Measurements from ENCODE around the gene SMARCD2.

SMARCD2 gene

DNA sequence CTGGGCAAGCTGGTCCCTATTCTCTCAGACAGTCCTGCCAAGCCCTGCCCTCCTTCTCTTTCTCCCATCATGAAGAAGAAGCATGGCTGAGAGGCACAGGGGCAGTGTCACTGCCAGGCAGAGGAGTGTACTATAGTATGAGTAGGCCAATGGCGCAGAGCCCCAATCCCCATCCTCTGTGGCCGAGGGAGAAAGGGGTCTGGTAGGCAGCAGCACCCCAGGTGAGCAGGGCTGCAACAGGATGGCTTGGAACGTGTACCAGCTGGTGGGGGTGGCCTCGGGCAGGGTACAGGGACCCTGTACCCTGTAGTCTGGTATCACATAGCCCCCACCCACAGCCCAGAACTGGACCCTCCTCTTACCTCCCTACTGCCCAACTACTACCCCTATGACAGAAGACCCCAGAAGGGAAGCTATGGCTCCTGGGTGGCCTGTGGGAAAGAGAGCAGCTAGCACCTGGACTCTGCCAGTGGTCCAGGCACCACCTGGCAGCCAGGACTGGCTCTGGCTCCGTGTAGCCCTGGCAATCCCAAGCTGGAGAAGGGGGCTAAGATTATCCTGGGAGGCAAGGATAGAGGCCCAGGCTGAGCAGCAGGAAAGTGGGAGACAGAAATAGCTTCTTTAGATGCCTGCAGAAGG lies 4.4 kb downstream of the SMARCD2 start:
- Histone ChIP-seq H3K4me3 (ENCODE audit: low read depth, low read length) (no peak overlapping the region), H3K4me1 (ENCODE audit: control insufficient read depth, insufficient read depth, low read length) (peaks cover 28% of the 10 kb centered on the region), H3K27ac (ENCODE audit: low read depth, low read length) (no peak overlapping the region), H3K9ac (ENCODE audit: low read length) (no peak overlapping the region), H3K36me3 (ENCODE audit: control insufficient read depth, insufficient read depth, low read length) (peaks cover 37% of the 10 kb centered on the region), H3K27me3 (ENCODE audit: control insufficient read depth, insufficient read depth, low read length) (no peaks in the 10 kb centered on the region), H3K9me3 (ENCODE audit: control insufficient read depth, insufficient read depth, low read depth, low read length) (no peaks in the 10 kb centered on the region)

DNA sequence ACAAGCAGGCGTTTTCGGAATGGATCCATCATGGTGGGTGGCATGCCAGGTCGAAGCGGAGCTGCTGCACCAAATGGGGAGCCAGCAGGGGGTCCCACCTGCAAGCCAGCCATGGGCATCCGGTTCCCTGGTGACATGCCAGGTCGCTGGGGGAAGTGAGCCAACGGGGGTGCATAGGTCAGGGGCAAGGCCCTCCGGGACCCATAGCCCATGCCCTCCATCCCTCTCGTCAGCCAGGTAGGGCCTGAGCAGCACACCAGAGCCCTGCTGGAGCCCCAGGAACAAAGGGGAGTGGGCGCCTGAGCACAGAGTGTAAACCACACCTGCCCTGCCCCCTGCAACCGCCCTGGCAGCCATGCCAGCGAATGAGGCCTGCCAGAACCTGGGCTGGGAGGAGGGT lies 5.0 kb downstream of the SMARCD2 start:
- Histone ChIP-seq H3K4me1 (ENCODE audit: control insufficient read depth, insufficient read depth, low read length) (peaks cover 28% of the 10 kb centered on the region), H3K27ac (ENCODE audit: low read depth, low read length) (no peak overlapping the region), H3K9ac (ENCODE audit: low read length) (no peak overlapping the region), H3K4me3 (ENCODE audit: low read depth, low read length) (no peak overlapping the region), H3K36me3 (ENCODE audit: control insufficient read depth, insufficient read depth, low read length) (peaks cover 43% of the 10 kb centered on the region), H3K27me3 (ENCODE audit: control insufficient read depth, insufficient read depth, low read length) (no peaks in the 10 kb centered on the region), H3K9me3 (ENCODE audit: control insufficient read depth, insufficient read depth, low read depth, low read length) (no peaks in the 10 kb centered on the region)

DNA sequence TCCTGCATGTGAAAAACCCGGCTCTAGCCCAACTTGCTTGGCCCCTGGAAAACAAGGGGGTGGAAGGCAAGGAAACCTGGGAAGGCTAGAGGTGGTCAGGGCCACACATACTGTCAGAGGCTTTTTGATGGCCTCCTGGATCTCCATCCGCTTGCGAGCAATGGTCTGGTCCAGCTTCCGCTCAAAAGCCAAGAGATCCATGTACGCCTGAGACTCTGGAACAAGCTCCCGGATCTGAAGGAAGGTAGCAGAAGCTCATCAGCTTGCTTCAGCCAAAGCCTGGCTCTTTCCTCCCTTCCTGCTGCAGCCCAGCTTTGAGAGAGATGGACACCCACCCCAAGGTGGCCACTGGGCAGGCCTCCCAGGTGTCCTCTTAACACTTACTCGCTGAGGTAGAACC lies 5.7 kb downstream of the SMARCD2 start:
- H3K9ac ChIP-seq (ENCODE audit: low read length), result no peak overlapping the region
- H3K4me3 ChIP-seq (ENCODE audit: low read depth, low read length), result no peak overlapping the region
- peaks cover 28% of the 10 kb centered on the region for H3K4me1 ChIP-seq (ENCODE audit: control insufficient read depth, insufficient read depth, low read length)
- H3K36me3 ChIP-seq (ENCODE audit: control insufficient read depth, insufficient read depth, low read length), result peaks cover 50% of the 10 kb centered on the region
- no peaks in the 10 kb centered on the region for H3K27me3 ChIP-seq (ENCODE audit: control insufficient read depth, insufficient read depth, low read length)
- H3K9me3 ChIP-seq (ENCODE audit: control insufficient read depth, insufficient read depth, low read depth, low read length), result no peaks in the 10 kb centered on the region
- no peak overlapping the region for H3K27ac ChIP-seq (ENCODE audit: low read depth, low read length)

DNA sequence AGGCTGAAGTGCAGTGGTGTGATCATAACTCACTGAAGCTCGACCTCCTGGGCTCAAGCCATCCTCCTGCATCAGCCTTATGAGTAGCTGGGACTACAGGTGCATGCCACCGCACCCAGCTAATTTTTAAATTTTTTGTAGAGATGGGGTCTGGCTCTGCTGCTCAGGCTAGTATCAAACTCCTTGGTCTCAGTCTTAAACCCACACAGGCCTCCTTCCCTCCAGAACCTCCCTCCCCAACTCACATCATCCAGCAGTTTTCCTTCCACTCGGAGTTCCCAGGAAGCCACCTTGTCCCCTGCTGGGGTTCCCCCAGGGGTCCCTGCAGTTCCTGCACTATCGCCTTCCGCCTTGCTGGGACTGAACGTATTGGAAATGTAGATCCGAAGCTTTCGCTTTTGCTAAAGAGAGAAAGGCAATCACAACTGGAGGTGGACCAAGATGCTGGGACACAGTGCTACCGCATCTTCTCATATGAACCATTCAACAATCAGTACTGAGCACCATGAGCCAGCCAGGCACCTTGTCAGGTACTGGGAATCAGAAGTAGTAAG lies 7.2 kb downstream of the SMARCD2 start:
- Histone ChIP-seq H3K9ac (ENCODE audit: low read length) (no peak overlapping the region), H3K27me3 (ENCODE audit: control insufficient read depth, insufficient read depth, low read length) (no peaks in the 10 kb centered on the region), H3K4me1 (ENCODE audit: control insufficient read depth, insufficient read depth, low read length) (peaks cover 16% of the 10 kb centered on the region), H3K9me3 (ENCODE audit: control insufficient read depth, insufficient read depth, low read depth, low read length) (no peaks in the 10 kb centered on the region), H3K27ac (ENCODE audit: low read depth, low read length) (no peak overlapping the region), H3K4me3 (ENCODE audit: low read depth, low read length) (no peak overlapping the region), H3K36me3 (ENCODE audit: control insufficient read depth, insufficient read depth, low read length) (peaks cover 65% of the 10 kb centered on the region)

DNA sequence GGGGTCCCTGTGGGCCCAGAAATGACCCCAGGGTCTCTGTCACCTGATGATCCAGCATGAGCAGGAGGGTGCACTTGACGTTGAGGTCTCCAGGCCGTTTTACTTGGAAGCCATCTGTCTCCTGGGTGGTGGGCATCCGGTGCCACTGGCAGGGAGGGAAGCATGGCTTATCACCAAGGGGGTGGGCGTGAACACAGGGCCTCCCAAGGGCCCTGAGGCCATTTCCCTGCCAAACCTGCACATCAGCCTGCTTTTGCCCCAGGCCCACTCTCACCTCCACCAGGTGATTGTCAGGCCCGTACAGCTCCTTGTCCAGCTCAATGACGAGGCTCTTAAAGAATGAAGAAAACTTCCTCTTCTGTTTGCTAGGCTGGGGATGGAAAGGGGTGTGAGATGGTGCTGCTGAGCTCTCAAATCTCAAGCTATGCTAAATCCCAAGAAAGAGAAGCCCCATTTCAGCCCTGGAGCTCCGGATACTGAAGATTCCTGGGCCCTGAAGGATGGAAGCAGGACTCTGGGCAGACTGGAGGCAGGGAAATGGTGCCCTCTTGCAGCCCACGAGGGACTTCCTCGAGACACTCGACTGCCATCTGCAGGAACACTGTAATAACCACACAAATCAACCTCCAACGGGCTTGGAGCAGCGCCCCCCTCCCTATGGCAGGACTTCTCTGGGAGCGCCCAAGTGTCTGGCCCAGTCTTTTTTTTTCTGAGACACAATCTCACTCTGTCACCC lies 7.9 kb downstream of the SMARCD2 start:
- Histone ChIP-seq H3K27me3 (ENCODE audit: control insufficient read depth, insufficient read depth, low read length) (no peaks in the 10 kb centered on the region), H3K27ac (ENCODE audit: low read depth, low read length) (no peak overlapping the region), H3K9me3 (ENCODE audit: control insufficient read depth, insufficient read depth, low read depth, low read length) (no peaks in the 10 kb centered on the region), H3K4me3 (ENCODE audit: low read depth, low read length) (no peak overlapping the region), H3K9ac (ENCODE audit: low read length) (no peak overlapping the region), H3K4me1 (ENCODE audit: control insufficient read depth, insufficient read depth, low read length) (peaks cover 14% of the 10 kb centered on the region), H3K36me3 (ENCODE audit: control insufficient read depth, insufficient read depth, low read length) (peaks cover 72% of the 10 kb centered on the region)

DNA sequence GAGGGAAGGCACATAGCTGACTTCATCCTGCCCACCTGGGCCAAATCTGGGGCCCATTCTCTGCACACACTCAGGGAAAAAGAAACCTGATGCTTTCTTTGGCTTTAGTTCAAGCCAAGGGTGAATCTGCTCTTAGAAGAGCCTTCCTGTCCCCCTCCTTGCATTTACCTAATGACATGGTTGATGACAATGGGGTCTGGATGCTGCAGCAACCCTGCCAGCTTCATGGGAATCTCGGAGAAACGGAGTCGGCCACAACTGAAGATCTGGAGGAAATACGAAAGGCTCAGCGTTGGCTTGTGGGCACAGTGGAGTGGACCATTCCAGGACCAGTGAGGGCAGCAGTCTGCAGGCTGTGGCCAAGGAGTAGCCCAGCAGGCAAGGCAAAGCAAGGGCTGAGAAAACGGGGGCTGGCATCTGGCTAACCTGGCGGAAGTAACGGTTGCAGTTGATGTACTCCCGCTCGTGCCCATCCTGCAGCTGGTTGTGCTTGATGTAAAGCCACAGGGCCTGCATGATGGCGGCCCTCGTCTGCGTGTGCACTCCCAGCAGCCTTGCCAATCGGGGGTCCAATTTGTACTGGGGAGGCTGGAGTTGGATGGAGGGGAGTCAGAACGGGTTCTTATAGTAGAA lies 8.6 kb downstream of the SMARCD2 start:
- no peaks in the 10 kb centered on the region for H3K9me3 ChIP-seq (ENCODE audit: control insufficient read depth, insufficient read depth, low read depth, low read length)
- no peaks in the 10 kb centered on the region for H3K27me3 ChIP-seq (ENCODE audit: control insufficient read depth, insufficient read depth, low read length)
- peaks cover 79% of the 10 kb centered on the region for H3K36me3 ChIP-seq (ENCODE audit: control insufficient read depth, insufficient read depth, low read length)
- H3K4me3 ChIP-seq (ENCODE audit: low read depth, low read length), result no peak overlapping the region
- no peak overlapping the region for H3K9ac ChIP-seq (ENCODE audit: low read length)
- peaks cover 7% of the 10 kb centered on the region for H3K4me1 ChIP-seq (ENCODE audit: control insufficient read depth, insufficient read depth, low read length)
- H3K27ac ChIP-seq (ENCODE audit: low read depth, low read length), result no peak overlapping the region

DNA sequence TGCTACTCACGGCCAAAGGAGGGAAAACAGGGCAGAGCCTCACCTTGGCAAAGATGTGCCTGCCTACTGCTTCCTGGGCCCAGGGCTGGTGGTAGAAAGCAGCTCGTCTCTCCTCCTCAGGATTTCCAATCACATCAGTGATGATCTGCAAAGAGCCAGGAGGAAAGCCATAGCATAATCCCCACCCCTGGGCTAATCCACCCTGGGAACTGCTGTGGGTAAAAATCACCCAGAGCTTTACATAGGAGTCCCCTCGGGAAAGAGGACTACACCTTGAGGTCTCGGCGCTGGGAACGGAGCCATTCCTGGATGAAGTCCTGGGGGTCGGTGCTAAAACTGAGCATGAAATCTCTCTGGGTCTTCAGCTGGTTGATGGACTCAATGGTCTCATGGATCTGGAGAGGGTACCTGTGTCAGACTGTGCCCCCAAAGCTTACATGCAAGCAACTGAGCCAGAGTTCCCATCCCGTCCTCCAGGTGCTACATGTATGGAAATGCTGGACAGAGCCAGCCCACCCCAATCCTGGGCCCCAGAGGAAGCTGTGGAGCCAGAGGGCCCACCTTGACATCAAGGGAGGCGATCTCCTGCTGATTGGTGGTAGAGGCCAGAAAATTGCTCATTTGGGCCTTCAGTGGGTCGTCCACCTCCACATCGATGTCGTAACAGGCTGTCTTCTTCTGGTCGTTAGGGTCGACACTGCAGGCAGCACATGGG lies 9.3 kb downstream of the SMARCD2 start:
- Histone ChIP-seq H3K4me1 (ENCODE audit: control insufficient read depth, insufficient read depth, low read length) (0 out of 2 replicates have a peak, but pooled peaks cover under 1% of the 10 kb centered on the region), H3K36me3 (ENCODE audit: control insufficient read depth, insufficient read depth, low read length) (peaks cover 86% of the 10 kb centered on the region), H3K9ac (ENCODE audit: low read length) (no peak overlapping the region), H3K4me3 (ENCODE audit: low read depth, low read length) (no peak overlapping the region), H3K9me3 (ENCODE audit: control insufficient read depth, insufficient read depth, low read depth, low read length) (no peaks in the 10 kb centered on the region), H3K27me3 (ENCODE audit: control insufficient read depth, insufficient read depth, low read length) (no peaks in the 10 kb centered on the region), H3K27ac (ENCODE audit: low read depth, low read length) (no peak overlapping the region)

DNA sequence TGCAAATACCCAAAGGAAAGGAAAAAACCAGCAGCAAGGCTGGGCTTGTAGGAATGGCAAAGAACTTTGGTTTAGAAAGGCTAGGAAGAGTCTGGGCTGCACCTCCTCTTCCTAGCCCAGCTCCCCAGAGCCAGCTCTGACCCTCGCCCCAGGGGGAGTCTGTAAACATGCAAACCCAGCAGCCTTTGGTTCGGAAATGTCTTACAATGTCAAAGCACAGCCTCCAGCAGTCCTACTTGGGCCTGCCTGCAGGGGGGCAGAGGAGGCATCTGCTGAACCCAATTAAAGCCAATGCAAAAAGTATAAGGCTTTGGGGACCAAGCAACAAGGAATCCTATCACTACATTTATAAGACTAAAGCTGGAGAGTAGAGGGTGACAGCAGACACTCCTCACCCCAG lies 10.0 kb downstream of the SMARCD2 start:
- peaks cover 87% of the 10 kb centered on the region for H3K36me3 ChIP-seq (ENCODE audit: control insufficient read depth, insufficient read depth, low read length)
- H3K27ac ChIP-seq (ENCODE audit: low read depth, low read length), result no peak overlapping the region
- no peaks in the 10 kb centered on the region for H3K27me3 ChIP-seq (ENCODE audit: control insufficient read depth, insufficient read depth, low read length)
- no peaks in the 10 kb centered on the region for H3K9me3 ChIP-seq (ENCODE audit: control insufficient read depth, insufficient read depth, low read depth, low read length)
- no peaks in the 10 kb centered on the region for H3K4me1 ChIP-seq (ENCODE audit: control insufficient read depth, insufficient read depth, low read length)
- no peak overlapping the region for H3K4me3 ChIP-seq (ENCODE audit: low read depth, low read length)
- H3K9ac ChIP-seq (ENCODE audit: low read length), result no peak overlapping the region

DNA sequence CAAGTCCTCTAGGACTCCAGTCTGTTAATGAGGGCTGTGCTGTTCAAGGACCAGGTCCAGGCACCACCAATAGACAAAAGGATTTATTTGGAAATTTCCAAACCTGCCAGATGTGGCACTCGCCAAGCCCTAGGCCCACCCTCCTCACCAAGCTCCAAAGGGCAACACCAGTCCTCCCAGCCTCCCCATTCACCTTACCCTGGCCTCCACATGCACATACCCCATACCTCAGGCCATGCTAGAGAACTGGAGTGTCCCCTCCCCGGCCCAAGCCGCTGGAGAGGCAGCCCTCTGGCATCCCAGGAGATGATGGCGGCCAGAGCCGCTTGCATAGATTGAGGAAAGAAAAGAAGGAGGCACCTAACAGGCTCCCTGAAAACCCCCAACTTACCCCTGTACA lies 10.5 kb downstream of the SMARCD2 start:
- Histone ChIP-seq H3K27ac (ENCODE audit: low read depth, low read length) (no peak overlapping the region), H3K4me3 (ENCODE audit: low read depth, low read length) (no peak overlapping the region), H3K9ac (ENCODE audit: low read length) (no peak overlapping the region), H3K9me3 (ENCODE audit: control insufficient read depth, insufficient read depth, low read depth, low read length) (no peaks in the 10 kb centered on the region), H3K27me3 (ENCODE audit: control insufficient read depth, insufficient read depth, low read length) (no peaks in the 10 kb centered on the region), H3K36me3 (ENCODE audit: control insufficient read depth, insufficient read depth, low read length) (peaks cover 83% of the 10 kb centered on the region), H3K4me1 (ENCODE audit: control insufficient read depth, insufficient read depth, low read length) (no peaks in the 10 kb centered on the region)

DNA sequence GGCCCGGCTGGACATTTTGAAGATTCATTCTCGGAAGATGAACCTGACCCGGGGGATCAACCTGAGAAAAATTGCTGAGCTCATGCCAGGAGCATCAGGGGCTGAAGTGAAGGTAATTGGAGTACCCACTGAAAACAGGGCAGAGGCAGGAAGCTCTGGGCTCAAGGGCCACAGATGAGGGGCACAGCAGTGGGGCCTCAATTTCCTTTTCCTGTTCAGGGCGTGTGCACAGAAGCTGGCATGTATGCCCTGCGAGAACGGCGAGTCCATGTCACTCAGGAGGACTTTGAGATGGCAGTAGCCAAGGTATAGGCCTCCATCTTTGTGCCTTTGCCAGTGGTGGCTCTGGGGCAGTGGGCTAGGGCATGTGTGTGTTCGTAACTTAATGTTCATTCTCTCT lies 11.0 kb downstream of the SMARCD2 start:
- no peak overlapping the region for H3K4me3 ChIP-seq (ENCODE audit: low read depth, low read length)
- H3K4me1 ChIP-seq (ENCODE audit: control insufficient read depth, insufficient read depth, low read length), result no peaks in the 10 kb centered on the region
- H3K36me3 ChIP-seq (ENCODE audit: control insufficient read depth, insufficient read depth, low read length), result peaks cover 78% of the 10 kb centered on the region
- H3K27ac ChIP-seq (ENCODE audit: low read depth, low read length), result no peak overlapping the region
- H3K27me3 ChIP-seq (ENCODE audit: control insufficient read depth, insufficient read depth, low read length), result no peaks in the 10 kb centered on the region
- no peak overlapping the region for H3K9ac ChIP-seq (ENCODE audit: low read length)
- no peaks in the 10 kb centered on the region for H3K9me3 ChIP-seq (ENCODE audit: control insufficient read depth, insufficient read depth, low read depth, low read length)

All from HUES6 (cell line).